M059J (cell line): ENCODE measurements around the gene HOXC13. TPM values are rescaled to one million over a fixed set of nuclear protein-coding genes. Genes with fewer than 3 reads are reported as not detected.

Source experiments
- DNase-seq: peaks from one replicate; pipeline ENCODE4 v3.0.0-alpha.2; 2012; ENCODE audit warnings: low read depth
- total RNA-seq: library from RNA; depleted of rRNA; stranded (reverse); fragments of >200 nt; shearing (Covaris generic); gene quantifications from 2 replicates; pipeline ENCODE4 v1.2.3, GENCODE V29; 2014

The HOXC13 gene
- total RNA-seq, 1 experiment from 2014 or later, result 27.8 TPM

- peak; percentile 68 for DNase-seq
Measured at GRCh38 chr12:53969588-53970259, 31.1 kb downstream of the HOXC13 start.

DNA sequence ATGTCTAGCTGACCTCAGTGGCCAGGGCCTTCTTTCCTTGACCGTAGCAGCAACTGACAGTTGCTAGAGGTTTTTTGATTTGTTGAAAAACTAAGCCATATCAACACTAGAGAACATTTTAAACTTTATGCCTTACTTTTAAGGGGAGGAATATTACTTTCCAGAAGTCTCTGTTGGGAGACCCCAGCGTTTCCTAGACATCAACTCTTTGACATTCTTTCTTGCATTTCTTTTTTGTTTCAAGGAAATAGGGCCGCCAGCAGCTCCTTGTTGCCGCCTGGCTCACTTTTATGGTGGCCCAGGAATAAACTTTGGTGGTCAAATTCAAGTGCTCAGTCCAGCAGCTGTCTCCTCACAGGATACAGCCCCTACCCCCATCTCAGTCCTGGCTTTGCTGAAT is 31.8 kb downstream of the HOXC13 start:
- DNase-seq, result no peak

GRCh38 chr12:53971129-53971528 is 32.5 kb downstream of the HOXC13 start:
- no peak for DNase-seq

- DNase-seq, result no peak
Measured at GRCh38 chr12:53971686-53972085, 33.1 kb downstream of the HOXC13 start.

- peak; percentile 85 for DNase-seq
Measured at GRCh38 chr12:53972152-53972702, 33.6 kb downstream of the HOXC13 start.

- DNase-seq, result no peak
Measured at GRCh38 chr12:53972722-53973235, 34.1 kb downstream of the HOXC13 start, which contains the start of gene HOXC11. HOXC11 (plus strand) TSS chr12:53973126; CDS start chr12:53973242, 116 bp downstream.

- DNase-seq, result peak; percentile 77
Measured at GRCh38 chr12:53973236-53974042, 34.8 kb downstream of the HOXC13 start.

- DNase-seq, result peak; percentile 73
Measured at GRCh38 chr12:53974084-53975063, 35.7 kb downstream of the HOXC13 start, which contains the start of gene HOTAIR. HOTAIR (minus strand) TSS chr12:53974954.

GRCh38 chr12:53975064-53975471 is 36.4 kb downstream of the HOXC13 start:
- DNase-seq, result no peak

- DNase-seq, result no peak
Measured at GRCh38 chr12:53975479-53976152, 37.0 kb downstream of the HOXC13 start.

- no peak for DNase-seq
Measured at GRCh38 chr12:53976172-53976822, 37.7 kb downstream of the HOXC13 start.

DNA sequence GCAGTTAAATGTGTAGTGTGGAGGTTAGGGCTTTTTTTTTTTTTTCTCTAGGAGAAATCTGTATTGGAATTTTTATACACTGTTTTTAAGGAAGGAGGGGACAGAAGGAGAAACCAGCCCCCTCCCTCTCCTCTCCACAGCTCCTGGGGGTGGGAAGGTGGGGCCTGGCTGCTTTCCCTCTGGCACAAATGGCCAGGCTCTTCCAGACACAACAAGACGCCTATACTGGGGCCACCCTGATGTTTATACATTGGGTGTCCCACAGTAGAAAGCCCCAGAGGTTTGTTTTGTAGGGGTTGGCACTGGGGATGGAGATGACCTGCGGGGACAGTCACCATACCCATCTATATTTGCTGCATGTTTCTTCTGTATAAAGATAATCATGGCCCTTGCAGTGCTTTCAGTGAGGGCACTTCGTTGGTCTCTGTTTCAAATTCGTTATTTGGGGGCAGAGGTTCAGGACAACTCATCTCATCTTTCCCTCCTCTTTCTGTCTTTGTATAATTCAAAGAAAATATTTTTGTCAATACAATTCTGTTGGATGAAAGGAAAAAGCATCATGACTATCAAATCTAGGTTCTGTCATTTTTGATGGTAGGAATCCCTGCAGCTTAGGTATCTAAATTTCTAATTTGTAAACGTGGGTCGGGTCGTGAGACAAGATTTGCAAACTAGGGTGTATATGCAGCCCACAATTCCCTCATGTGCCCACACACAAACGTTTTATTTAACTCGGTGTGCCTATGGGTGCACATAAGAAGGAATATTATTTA is 38.4 kb downstream of the HOXC13 start:
- DNase-seq, result no peak

DNA sequence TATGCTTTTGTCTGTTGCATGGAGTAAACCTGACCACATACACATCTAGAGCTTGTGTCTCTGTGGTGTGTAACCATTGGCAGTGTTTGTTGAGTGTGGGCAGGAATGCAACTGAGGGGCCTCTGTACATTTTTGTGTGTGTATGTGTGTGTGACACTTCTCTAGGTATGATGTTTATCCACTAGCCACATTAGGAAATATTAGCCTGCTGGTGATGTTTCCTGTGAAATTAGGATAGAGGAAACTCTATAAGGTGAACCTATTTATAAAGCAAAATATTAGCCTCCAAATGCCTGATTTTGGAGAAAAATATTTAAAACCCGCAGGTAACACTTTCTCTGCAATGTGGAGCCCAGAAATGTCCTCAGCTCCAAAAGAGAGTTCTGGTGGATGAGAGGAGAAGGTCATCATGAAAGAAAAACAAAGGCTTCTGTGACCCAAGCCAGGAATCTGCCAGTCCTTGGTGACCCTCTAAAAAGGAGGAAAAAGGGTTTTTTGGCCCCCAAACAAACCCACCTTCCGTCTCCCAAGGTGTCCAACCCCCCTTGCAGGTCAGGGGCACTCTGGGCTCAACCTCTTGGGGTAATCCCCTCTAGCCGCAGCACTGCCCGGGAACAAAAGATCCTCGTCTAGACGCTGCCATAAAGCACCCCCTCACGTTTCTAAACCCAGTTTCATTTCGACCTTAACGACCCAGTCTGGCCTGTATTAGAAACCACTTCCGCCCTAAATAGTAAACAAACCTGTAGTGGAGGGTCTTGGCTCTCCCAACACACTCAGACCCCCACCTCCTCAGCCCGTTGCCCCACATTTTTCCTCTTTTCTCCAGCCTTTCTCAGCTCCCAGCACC is 39.2 kb downstream of the HOXC13 start:
- DNase-seq, result no peak

GRCh38 chr12:53978477-53979356 is 40.1 kb downstream of the HOXC13 start:
- peak; percentile 60 for DNase-seq

- no peak for DNase-seq
Measured at GRCh38 chr12:53980104-53980801, 41.6 kb downstream of the HOXC13 start.

GRCh38 chr12:53980802-53981496 is 42.3 kb downstream of the HOXC13 start:
- DNase-seq, result no peak
